H1 (cell line): ENCODE measurements around the gene EMP2. TPM values are rescaled to one million over a fixed set of nuclear protein-coding genes. Genes with fewer than 3 reads are reported as not detected.

Source experiments
- CTCF ChIA-PET: fragments of 300-600 bp; sonication (Branson Sonifier 250); formaldehyde crosslinking; loops from one replicate; lab custom pipeline; 2021; ENCODE audit not compliant: partially characterized antibody; lab: Charles Lee
- POLR2A ChIA-PET: fragments of 300-600 bp; sonication (Branson Sonifier 250); formaldehyde crosslinking; loops from one replicate; lab custom pipeline; 2021; ENCODE audit warnings: inconsistent platforms; ENCODE audit not compliant: partially characterized antibody; lab: Charles Lee
- DNase-seq, 2 experiments: peaks; one replicate each; pipeline versions ENCODE4 v3.0.0 to v3.0.0-alpha.2; 2010 to 2022; ENCODE audit warnings: low spot score in 2 of 2, low read depth in 1 of 2, mixed read lengths in 1 of 2
- FAIRE-seq: peaks from 2 replicates; lab custom pipeline; 2011; peaks lifted over from hg19 to GRCh38; lab: Jason Lieb, UNC
- H2AFZ ChIP-seq: 2 replicates; pipeline ENCODE4 v1.8.1; 2012; ENCODE audit warnings: low read length, inconsistent platforms
- H2AK5ac ChIP-seq: 2 replicates; pipeline ENCODE4 v1.6.1; 2013; ENCODE audit warnings: low read depth, low read length
- H2BK120ac ChIP-seq: replicated peaks from 2 replicates; pipeline ENCODE3; 2013; ENCODE audit warnings: low read depth, low read length, inconsistent platforms
- H2BK12ac ChIP-seq: 2 replicates; pipeline ENCODE4 v1.6.1; 2013; ENCODE audit warnings: low read depth, low read length
- H2BK15ac ChIP-seq: 2 replicates; pipeline ENCODE4 v1.6.1; 2013; ENCODE audit warnings: low read length
- H2BK20ac ChIP-seq: 2 replicates; pipeline ENCODE4 v1.6.1; 2013; ENCODE audit warnings: low read length
- H2BK5ac ChIP-seq: 2 replicates; pipeline ENCODE4 v1.6.1; 2013; ENCODE audit warnings: low read depth, low read length
- H3K14ac ChIP-seq: 2 replicates; pipeline ENCODE4 v1.6.1; 2013; ENCODE audit warnings: inconsistent platforms; ENCODE audit not compliant: insufficient read length
- H3K18ac ChIP-seq: 2 replicates; pipeline ENCODE4 v1.6.1; 2013; ENCODE audit warnings: low read length; ENCODE audit errors: extremely low read depth
- H3K23ac ChIP-seq: 2 replicates; pipeline ENCODE4 v1.6.1; 2013; ENCODE audit warnings: inconsistent platforms; ENCODE audit not compliant: insufficient read length
- H3K23me2 ChIP-seq: 2 replicates; pipeline ENCODE4 v1.6.1; 2013; ENCODE audit warnings: low read depth, low read length
- H3K27ac ChIP-seq: 2 replicates; pipeline ENCODE4 v1.6.1; 2011; ENCODE audit warnings: low read depth, low read length, inconsistent platforms
- H3K27me3 ChIP-seq, 4 experiments: replicated peaks in 1 of 4; 1 replicate in 1 of 4; 2 replicates in 3 of 4; pipeline versions ENCODE4 v1.6.1 to v1.8.1; 2011 to 2013; ENCODE audit warnings: low read length in 3 of 4, mild to moderate bottlenecking in 3 of 4, inconsistent platforms in 2 of 4, mixed read lengths in 2 of 4, moderate library complexity in 1 of 4; ENCODE audit not compliant: control insufficient read depth in 3 of 4, insufficient read depth in 3 of 4; ENCODE audit errors: extremely low read depth in 1 of 4
- H3K36me3 ChIP-seq, 4 experiments: 2 replicates each; pipeline versions ENCODE4 v1.6.1 to v1.8.1; 2011 to 2013; ENCODE audit warnings: mild to moderate bottlenecking in 4 of 4, low read length in 3 of 4, moderate library complexity in 2 of 4, control low read depth in 1 of 4, inconsistent platforms in 1 of 4; ENCODE audit not compliant: insufficient read depth in 4 of 4, control insufficient read depth in 2 of 4
- H3K4ac ChIP-seq: replicated peaks from 2 replicates; pipeline ENCODE3; 2013; ENCODE audit warnings: low read length, low read depth, mixed read lengths, inconsistent platforms; ENCODE audit not compliant: insufficient read length
- H3K4me1 ChIP-seq, 4 experiments: replicated peaks in 1 of 4; 1 replicate in 1 of 4; 2 replicates in 3 of 4; pipeline versions ENCODE4 v1.6.1 to v1.8.1; 2011 to 2013; ENCODE audit warnings: low read length in 3 of 4, inconsistent platforms in 2 of 4, mixed read lengths in 1 of 4; ENCODE audit not compliant: insufficient read depth in 4 of 4, control insufficient read depth in 3 of 4
- H3K4me2 ChIP-seq, 2 experiments: 2 replicates each; pipeline versions ENCODE4 v1.6.1 to v1.8.1; 2011 to 2013; ENCODE audit warnings: low read depth in 2 of 2, low read length in 2 of 2, control low read depth in 1 of 2, inconsistent platforms in 1 of 2, mild to moderate bottlenecking in 1 of 2; ENCODE audit not compliant: insufficient read depth in 1 of 2
- H3K4me3 ChIP-seq, 4 experiments: fragments of 200-600, 300-600 bp in 1 of 4; sonication (generic), shearing (Covaris generic), sonication (Bioruptor Twin) in 1 of 4; 2 replicates each; pipeline versions ENCODE4 v1.5.1 to v1.8.1; 2011 to 2016; ENCODE audit warnings: low read length in 4 of 4, low read depth in 3 of 4, control low read depth in 2 of 4, inconsistent platforms in 2 of 4, mild to moderate bottlenecking in 2 of 4, mixed read lengths in 1 of 4, moderate library complexity in 1 of 4; ENCODE audit not compliant: insufficient read depth in 2 of 4; ENCODE audit errors: extremely low read depth in 1 of 4
- H3K56ac ChIP-seq: replicated peaks from 2 replicates; pipeline ENCODE3; 2013; ENCODE audit warnings: low read depth, mild to moderate bottlenecking, mixed read lengths, low read length, inconsistent platforms; ENCODE audit not compliant: insufficient read length
- H3K79me1 ChIP-seq: 2 replicates; pipeline ENCODE4 v1.6.1; 2013; ENCODE audit warnings: low read depth, low read length, control low read depth
- H3K79me2 ChIP-seq, 2 experiments: 2 replicates each; pipeline versions ENCODE4 v1.6.1 to v1.8.1; 2012 to 2013; ENCODE audit warnings: low read length in 2 of 2, mild to moderate bottlenecking in 2 of 2, inconsistent platforms in 1 of 2; ENCODE audit not compliant: insufficient read depth in 2 of 2, control insufficient read depth in 1 of 2
- H3K9ac ChIP-seq, 4 experiments: replicated peaks in 1 of 4; 1 replicate in 1 of 4; 2 replicates in 3 of 4; pipeline versions ENCODE4 v1.6.1 to v1.8.1; 2011 to 2013; ENCODE audit warnings: low read depth in 3 of 4, low read length in 3 of 4, control low read depth in 2 of 4, mild to moderate bottlenecking in 2 of 4, moderate library complexity in 2 of 4, inconsistent platforms in 1 of 4; ENCODE audit errors: extremely low read depth in 1 of 4
- H3K9me3 ChIP-seq, 2 experiments: 2 replicates each; pipeline versions ENCODE4 v1.6.1 to v1.8.1; 2012 to 2013; ENCODE audit warnings: mild to moderate bottlenecking in 2 of 2, moderate library complexity in 2 of 2, control low read depth in 1 of 2, inconsistent platforms in 1 of 2, low read depth in 1 of 2, low read length in 1 of 2, mixed read lengths in 1 of 2; ENCODE audit not compliant: insufficient read depth in 2 of 2
- H4K20me1 ChIP-seq, 2 experiments: replicated peaks in 1 of 2; 2 replicates each; pipeline versions ENCODE3 to v1.8.1; 2011 to 2013; ENCODE audit warnings: inconsistent platforms in 2 of 2, low read length in 2 of 2, mild to moderate bottlenecking in 1 of 2; ENCODE audit not compliant: insufficient read depth in 2 of 2, control insufficient read depth in 1 of 2
- H4K5ac ChIP-seq: 2 replicates; pipeline ENCODE4 v1.6.1; 2013; ENCODE audit warnings: low read length, low read depth, mixed read lengths, inconsistent platforms; ENCODE audit not compliant: insufficient read length
- H4K8ac ChIP-seq: 2 replicates; pipeline ENCODE4 v1.8.0; 2013; ENCODE audit warnings: mild to moderate bottlenecking, moderate library complexity, low read length, inconsistent platforms; ENCODE audit not compliant: insufficient read depth; ENCODE audit errors: extremely low read depth
- H4K91ac ChIP-seq: replicated peaks from 2 replicates; pipeline ENCODE3; 2013; ENCODE audit warnings: low read length, mixed read lengths, inconsistent platforms; ENCODE audit not compliant: insufficient read length
- ASH2L ChIP-seq: fragments of 200-600, 300-600 bp; sonication (generic); IDR thresholded peaks from one replicate; pipeline ENCODE4 v1.7.1; 2017; ENCODE audit warnings: low read length
- CHD2 ChIP-seq: IDR thresholded peaks from 2 replicates; pipeline ENCODE4 v1.6.1; 2012; ENCODE audit warnings: low read length, improper control_type of control experiment
- GABPA ChIP-seq: IDR thresholded peaks from 2 replicates; pipeline ENCODE4 v1.6.1; 2011; ENCODE audit warnings: mild to moderate bottlenecking, low read length, moderate library complexity, borderline replicate concordance; ENCODE audit not compliant: insufficient read depth
- KDM1A ChIP-seq: fragments of 200-600, 300-600 bp; sonication (generic); IDR thresholded peaks from 2 replicates; pipeline ENCODE4 v1.7.1; 2016; ENCODE audit warnings: mild to moderate bottlenecking, low read length, borderline replicate concordance
- RBBP5 ChIP-seq: IDR thresholded peaks from 2 replicates; pipeline ENCODE4 v1.7.1; 2012; ENCODE audit warnings: low read depth, mild to moderate bottlenecking, inconsistent platforms, low read length, moderate library complexity, borderline replicate concordance
- SIRT6 ChIP-seq: IDR thresholded peaks from one replicate; pipeline ENCODE4 v1.7.1; 2012; ENCODE audit warnings: low read length, inconsistent platforms
- TBP ChIP-seq: IDR thresholded peaks from 2 replicates; pipeline ENCODE4 v1.6.1; 2011; ENCODE audit warnings: low read depth, low read length, improper control_type of control experiment
- WGBS, 2 experiments: shearing (Covaris generic) in 1 of 2; methylation state at CpG; one replicate each; pipeline versions ENCODE4 v1.1.6 to v1.1.7; 2013 to 2015; ENCODE audit warnings: low lambda C conversion rate in 2 of 2, mixed read lengths in 2 of 2, inconsistent platforms in 1 of 2, low coverage in 1 of 2, missing lambda C conversion rate in 1 of 2; ENCODE audit not compliant: insufficient replicate concordance in 2 of 2, insufficient coverage in 1 of 2, insufficient read length in 1 of 2; ENCODE audit errors: extremely low coverage in 1 of 2, missing lambda C conversion rate in 1 of 2; 5-methylcytosine and 5-hydroxymethylcytosine counted together
- polyA plus RNA-seq, 7 experiments: library from polyadenylated mRNA; depleted of rRNA in 3 of 7; stranded (reverse) in 5 of 7; unstranded in 2 of 7; fragments of >200 nt in 5 of 7; fragments of 200-250 nt in 2 of 7; gene quantifications; 1 replicate in 5 of 7; 2 replicates in 1 of 7; 4 replicates in 1 of 7; pipeline versions ENCODE4 v1.2.1 to v1.2.3, GENCODE V29; 2011 to 2013; ENCODE audit warnings: missing spikeins in 2 of 7, mixed read lengths in 2 of 7
- total RNA-seq: library from RNA; stranded (reverse); fragmentation: NEBNext Ultra II Directional; extraction: Animal tissue kit (Norgen Biotek cat#: 25700); gene quantifications from 2 replicates; pipeline ENCODE4 v1.2.1, GENCODE V29; 2021

EMP2 gene
- total and polyA plus RNA-seq, 2 of the 8 experiments (the other 6 are each of a cell fraction or from before 2014, with no cell fraction given): 22.6 to 23.3 TPM

DNA sequence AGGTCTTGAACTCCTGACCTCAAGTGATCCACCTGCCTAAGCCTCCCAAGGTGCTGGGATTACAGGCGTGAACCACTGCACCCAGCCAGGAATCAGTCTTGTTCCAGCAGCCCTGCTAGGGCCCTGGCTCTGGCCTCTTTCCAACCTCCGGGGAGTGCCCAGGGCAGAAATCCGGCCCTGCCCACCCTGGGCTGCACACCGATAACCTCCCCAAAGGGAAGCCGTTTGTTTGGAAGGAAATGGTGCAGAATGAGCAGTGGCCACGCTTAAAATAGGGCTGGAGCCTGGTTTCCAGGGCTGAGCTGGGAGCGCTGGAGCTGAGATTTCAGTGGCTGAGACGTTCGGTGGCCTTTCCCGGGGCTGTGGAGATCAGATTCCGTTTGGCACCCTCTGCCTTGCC, 17.8 kb upstream of the EMP2 start:
- Histone ChIP-seq H3K9ac (no peak overlapping the region), H3K23me2 (peaks cover 2% of the 10 kb centered on the region; the same call in 1 of the 2 replicates), H3K56ac (no peak overlapping the region), H2BK120ac (no peak overlapping the region), H3K4ac (no peak overlapping the region), H2BK5ac (no peak overlapping the region), H2BK20ac (no peak overlapping the region), H3K36me3 (no peaks in the 10 kb centered on the region), H2AFZ (no peak overlapping the region), H3K79me2 (no peaks in the 10 kb centered on the region), H3K23ac (no peak overlapping the region), H3K9me3 (no peaks in the 10 kb centered on the region), H3K4me2 (no peak overlapping the region), H3K27me3 (no peaks in the 10 kb centered on the region; a peak in 1 of 7 replicates), H4K91ac (no peak overlapping the region), H3K4me1 (peaks cover 0 to 6% (median 2%) of the 10 kb centered on the region in 4 experiments; a peak in 4 of 7 replicates), H4K20me1 (no peaks in the 10 kb centered on the region), H3K14ac (no peak overlapping the region), H3K18ac (no peak overlapping the region), H2BK12ac (no peak overlapping the region), H3K27ac (no peak overlapping the region), H4K5ac (no peak overlapping the region), H2BK15ac (no peak overlapping the region), H4K8ac (no peak overlapping the region), H2AK5ac (no peak overlapping the region), H3K4me3 (no peak overlapping the region), H3K79me1 (no peaks in the 10 kb centered on the region)
- no peak for FAIRE-seq
- WGBS, 2 experiments: 89% methylated on average over 11 of the region's 11 CpGs; no CpG with 5 or more reads in 1 of the 2 experiments
- CTCF ChIA-PET: interaction anchor here (0.7 to 3.4 kb wide), 4 partner anchors 14 to 139 kb away, joined by 3 to 22 read pairs (median 3); partner anchors contain the start of gene EMP2
- DNase-seq: no peak
- POLR2A ChIA-PET: interaction anchor here (1.7 kb wide), 1 partner anchor 9 kb away, joined by 4 read pairs; no protein-coding TSS in a partner anchor
- TF ChIP-seq CHD2: no peak
- TF ChIP-seq RBBP5: no peak
- no peak for TF ChIP-seq KDM1A
- TF ChIP-seq ASH2L: no peak
- no peak for TF ChIP-seq GABPA
- no peak for TF ChIP-seq TBP
- TF ChIP-seq SIRT6: no peak
